GM21423 (cell line): Measurements from ENCODE around the gene CD82.
"Not testable (repeated sequence)": the region's sequence is repeated elsewhere in the genome, so short reads cannot be mapped to it uniquely, and the experiment has no call there.

Experiments used
- ATAC-seq: cut with Tn5 transposase; IDR thresholded peaks from one replicate; pipeline ENCODE4 v1.9.1; 2021; ENCODE audit warnings: mild to moderate bottlenecking, moderate library complexity; ENCODE audit not compliant: unreplicated experiment

The CD82 gene

DNA sequence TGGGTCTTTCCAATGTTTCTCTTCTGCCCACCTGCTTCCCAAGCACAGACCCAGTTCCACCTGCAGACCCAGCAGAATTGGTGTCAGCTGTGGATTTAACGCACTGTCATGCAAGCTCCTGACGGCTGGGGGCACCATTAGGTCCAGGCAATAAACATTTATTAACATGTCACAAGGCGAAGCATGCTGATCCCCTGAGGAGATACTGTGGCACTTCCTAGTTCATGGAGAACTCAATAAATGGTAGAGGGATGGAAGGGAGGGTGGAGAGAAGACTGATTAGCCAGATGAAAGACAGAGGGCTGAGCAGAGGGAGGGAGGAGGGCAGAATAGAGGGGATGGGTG is 93.0 kb downstream of the CD82 start:
- no peak for ATAC-seq

DNA sequence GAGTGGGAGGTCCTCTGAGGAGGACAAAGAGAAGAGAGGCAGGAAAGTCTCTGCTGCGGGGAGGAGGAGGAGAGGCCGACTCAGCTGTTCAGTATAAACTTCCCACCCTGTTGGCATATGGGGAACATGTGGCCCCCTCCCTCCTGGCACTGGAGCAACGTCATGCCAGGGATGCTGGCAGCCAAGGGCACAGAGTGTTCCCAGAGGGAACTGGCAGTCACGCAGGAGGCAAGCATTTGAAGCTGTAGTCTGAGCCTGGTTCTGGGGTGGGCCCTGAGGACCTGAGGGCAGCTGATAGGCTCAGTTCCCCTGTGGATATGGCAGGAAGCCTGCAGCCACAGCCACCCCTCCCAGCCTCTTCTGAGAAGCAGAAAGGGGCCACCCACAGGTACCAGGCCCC is 94.2 kb downstream of the CD82 start:
- ATAC-seq, result no peak

DNA sequence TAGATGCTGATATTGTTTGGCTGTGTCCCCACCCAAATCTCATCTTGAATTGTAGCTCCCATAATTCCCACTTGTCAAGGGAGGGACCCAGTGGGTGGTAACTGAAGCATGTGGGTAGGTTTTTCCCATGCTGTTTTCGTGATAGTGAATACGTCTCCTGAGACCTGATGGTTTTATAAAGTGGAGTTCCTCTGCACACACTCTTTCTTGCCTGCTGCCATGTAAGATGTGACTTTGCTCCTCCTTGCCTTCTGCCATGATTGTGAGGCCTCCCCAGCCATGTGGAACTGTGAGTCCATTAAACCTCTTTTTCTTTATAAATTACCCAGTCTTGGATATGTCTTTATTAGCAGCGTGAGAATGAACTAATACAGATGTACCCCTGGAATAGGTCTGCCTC is 95.1 kb downstream of the CD82 start:
- ATAC-seq, result not testable (repeated sequence)

DNA sequence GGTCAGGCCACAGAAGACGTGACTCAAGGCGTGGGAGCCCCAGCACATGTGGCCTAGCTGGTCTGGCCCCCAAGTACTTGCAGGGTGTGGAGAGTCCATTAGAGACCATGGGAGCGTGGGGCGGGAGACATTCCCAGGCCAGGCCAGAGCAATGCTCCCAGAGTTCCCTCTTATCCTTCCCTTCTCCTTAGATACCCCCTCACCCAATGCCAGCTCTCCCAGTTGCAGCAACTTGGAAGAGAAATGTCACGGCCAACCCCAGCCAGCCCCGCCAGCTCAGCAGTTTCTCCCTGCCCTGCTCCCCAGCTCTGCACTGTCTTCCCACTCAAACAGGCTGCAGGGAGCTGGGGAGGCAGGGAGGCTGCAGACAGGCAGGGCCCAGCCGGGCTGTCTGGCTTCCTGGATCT is 95.9 kb downstream of the CD82 start:
- ATAC-seq, result no peak
